CD14-positive monocyte (primary cell): ENCODE measurements around the gene PLCL2. TPM values are rescaled to one million over a fixed set of nuclear protein-coding genes. Genes with fewer than 3 reads are reported as not detected.

ENCODE experiments used
- DNase-seq, 3 donors: peaks; one replicate each; pipeline ENCODE4 v3.0.0-alpha.2; 2011 to 2022
- H2AFZ ChIP-seq: 2 replicates; pipeline ENCODE4 v1.6.0; 2012; ENCODE audit warnings: mild to moderate bottlenecking, low read depth, low read length, inconsistent platforms; ENCODE audit not compliant: insufficient read depth, poor library complexity, severe bottlenecking
- H3K27ac ChIP-seq, 2 donors: 1 replicate in 1 of 2; 2 replicates in 1 of 2; pipeline ENCODE4 v1.5.1; 2012 to 2013; ENCODE audit warnings: low read length in 2 of 2, control low read depth in 1 of 2, inconsistent platforms in 1 of 2, low read depth in 1 of 2, mild to moderate bottlenecking in 1 of 2
- H3K27me3 ChIP-seq, 2 donors: one replicate each; pipeline versions ENCODE4 v1.6.0 to v1.6.1; 2011 to 2013; ENCODE audit warnings: low read length in 2 of 2; ENCODE audit not compliant: control insufficient read depth in 2 of 2, insufficient read depth in 2 of 2
- H3K36me3 ChIP-seq, 2 donors: replicated peaks in 1 of 2; 1 replicate in 1 of 2; 2 replicates in 1 of 2; pipeline versions ENCODE4 v1.5.1 to v1.6.1; 2012 to 2013; ENCODE audit warnings: low read length in 2 of 2, control low read depth in 1 of 2, inconsistent platforms in 1 of 2, mild to moderate bottlenecking in 1 of 2; ENCODE audit not compliant: insufficient read depth in 2 of 2, control insufficient read depth in 1 of 2
- H3K4me1 ChIP-seq, 2 donors: 1 replicate in 1 of 2; 2 replicates in 1 of 2; pipeline versions ENCODE4 v1.5.1 to v1.6.1; 2012 to 2013; ENCODE audit warnings: low read length in 2 of 2, control low read depth in 1 of 2, inconsistent platforms in 1 of 2, mild to moderate bottlenecking in 1 of 2, moderate library complexity in 1 of 2; ENCODE audit not compliant: insufficient read depth in 2 of 2, control insufficient read depth in 1 of 2
- H3K4me2 ChIP-seq: replicated peaks from 2 replicates; pipeline ENCODE3; 2012; ENCODE audit warnings: low read length, moderate library complexity, mild to moderate bottlenecking; ENCODE audit not compliant: poor library complexity, severe bottlenecking; ENCODE audit errors: extremely low read depth
- H3K4me3 ChIP-seq, 3 experiments: fragments of 200-600 bp in 1 of 3; sonication (generic) in 1 of 3; replicated peaks in 1 of 3; 1 replicate in 2 of 3; 2 replicates in 1 of 3; pipeline ENCODE4 v1.5.1; 2011 to 2013; ENCODE audit warnings: low read length in 3 of 3, mild to moderate bottlenecking in 3 of 3, control low read depth in 2 of 3, low read depth in 2 of 3, inconsistent platforms in 1 of 3, moderate library complexity in 1 of 3
- H3K79me2 ChIP-seq: 2 replicates; pipeline ENCODE4 v1.6.0; 2012; ENCODE audit warnings: mild to moderate bottlenecking, control low read depth, inconsistent platforms, low read length, moderate library complexity; ENCODE audit not compliant: insufficient read depth
- H3K9ac ChIP-seq: 2 replicates; pipeline ENCODE4 v1.6.0; 2017; ENCODE audit warnings: low read length, mild to moderate bottlenecking; ENCODE audit not compliant: insufficient read depth, poor library complexity, severe bottlenecking
- H3K9me3 ChIP-seq, 2 donors: replicated peaks in 1 of 2; 1 replicate in 1 of 2; 2 replicates in 1 of 2; pipeline versions ENCODE4 v1.5.1 to v1.6.1; 2012 to 2013; ENCODE audit warnings: low read length in 2 of 2, control low read depth in 1 of 2; ENCODE audit not compliant: control insufficient read depth in 1 of 2, insufficient read depth in 1 of 2
- H4K20me1 ChIP-seq: 2 replicates; pipeline ENCODE4 v1.6.0; 2012; ENCODE audit warnings: mild to moderate bottlenecking, low read length, control low read depth, moderate library complexity; ENCODE audit not compliant: insufficient read depth
- H3K27ac Mint-ChIP-seq, 7 donors: one replicate each; pipeline ENCODE4 v1.8.0; 2020; ENCODE audit warnings: mild to moderate bottlenecking in 7 of 7, mixed read lengths in 7 of 7, moderate library complexity in 6 of 7, inconsistent platforms in 2 of 7
- H3K27me3 Mint-ChIP-seq, 3 donors: one replicate each; pipeline ENCODE4 v1.8.0; 2021 to 2022; ENCODE audit warnings: low read depth in 3 of 3, mild to moderate bottlenecking in 3 of 3, mixed read lengths in 3 of 3, moderate library complexity in 3 of 3, inconsistent platforms in 1 of 3
- H3K36me3 Mint-ChIP-seq, 2 donors: one replicate each; pipeline ENCODE4 v1.8.0; 2020; ENCODE audit warnings: mixed read lengths in 2 of 2, inconsistent platforms in 1 of 2, mild to moderate bottlenecking in 1 of 2
- H3K4me1 Mint-ChIP-seq: one replicate; pipeline ENCODE4 v1.8.0; 2020; ENCODE audit warnings: mild to moderate bottlenecking, mixed read lengths
- H3K4me3 Mint-ChIP-seq, 2 donors: one replicate each; pipeline ENCODE4 v1.8.0; 2020; ENCODE audit warnings: mild to moderate bottlenecking in 2 of 2, mixed read lengths in 2 of 2, moderate library complexity in 1 of 2
- H3K9me3 Mint-ChIP-seq, 7 donors: one replicate each; pipeline ENCODE4 v1.8.0; 2020 to 2022; ENCODE audit warnings: mixed read lengths in 7 of 7, mild to moderate bottlenecking in 6 of 7, moderate library complexity in 6 of 7, inconsistent platforms in 2 of 7
- WGBS: methylation state at CpG from one replicate; pipeline ENCODE4 v1.1.5; 2013; ENCODE audit warnings: missing lambda C conversion rate; ENCODE audit not compliant: insufficient coverage; 5-methylcytosine and 5-hydroxymethylcytosine counted together
- intact Hi-C, 2 donors: fragments of 100-400 bp; cut with micrococcal nuclease; formaldehyde crosslinking; loops; one replicate each; pipeline versions ENCODE4 v1.15.0 to v1.15.1; 2023
- polyA plus RNA-seq, 3 donors: library from polyadenylated mRNA; depleted of rRNA in 1 of 3; unstranded in 2 of 3; stranded (reverse) in 1 of 3; fragments of 300-500 nt in 2 of 3; fragments of >200 nt in 1 of 3; fragmentation: Illumina TruSeq in 2 of 3; gene quantifications; 1 replicate in 2 of 3; 2 replicates in 1 of 3; pipeline ENCODE4 v1.2.3, GENCODE V29; 2012 to 2021
- TF ChIP-seq, protein P1 (sequence below): fragments of 200-600 bp; IDR thresholded peaks from one replicate; pipeline ENCODE4 v1.8.0; 2022; ENCODE audit warnings: antibody characterized with exemption, mild to moderate bottlenecking

Gene PLCL2
- polyA plus RNA-seq, 3 donors, result 18.8 to 32.5 (median 26.8) TPM

DNA sequence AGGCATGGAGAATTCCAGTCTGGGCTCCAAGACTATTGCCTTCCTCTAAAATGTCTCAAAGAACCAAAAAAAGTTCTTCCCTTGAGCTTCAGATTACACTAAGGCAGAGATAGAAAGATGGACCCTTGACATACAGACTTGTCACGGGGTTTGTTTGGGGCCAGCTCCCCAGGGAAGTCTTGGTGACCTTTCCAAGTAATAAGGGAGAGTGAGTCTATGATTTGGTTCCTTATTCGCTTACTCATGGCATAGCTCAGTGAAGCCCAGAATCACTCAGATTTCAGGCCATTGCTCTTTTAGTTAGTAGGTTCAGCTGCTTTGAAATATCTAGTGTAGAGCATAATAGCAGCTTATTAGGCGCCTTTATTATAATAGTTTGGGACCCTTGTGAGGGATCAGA lies 90.3 kb downstream of the PLCL2 start:
- intact Hi-C loops, result no loop called here
- H3K27ac Mint-ChIP-seq, result peak overlapping the region in 1 of 7 donors; percentile 50
- Histone ChIP-seq H3K9ac (no peak overlapping the region), H3K4me2 (no peak overlapping the region), H3K36me3 (no peaks in the 10 kb centered on the region), H3K79me2 (peaks cover 73% of the 10 kb centered on the region), H3K27ac (no peak overlapping the region), H4K20me1 (peaks cover 73% of the 10 kb centered on the region), H2AFZ (no peak overlapping the region), H3K27me3 (no peaks in the 10 kb centered on the region), H3K4me3 (no peak overlapping the region), H3K4me1 (no peaks in the 10 kb centered on the region), H3K9me3 (no peaks in the 10 kb centered on the region)
- peaks cover 0 to 2% (median 2%) of the 10 kb centered on the region in 3 donors for H3K27me3 Mint-ChIP-seq
- TF ChIP-seq, protein P1, sequence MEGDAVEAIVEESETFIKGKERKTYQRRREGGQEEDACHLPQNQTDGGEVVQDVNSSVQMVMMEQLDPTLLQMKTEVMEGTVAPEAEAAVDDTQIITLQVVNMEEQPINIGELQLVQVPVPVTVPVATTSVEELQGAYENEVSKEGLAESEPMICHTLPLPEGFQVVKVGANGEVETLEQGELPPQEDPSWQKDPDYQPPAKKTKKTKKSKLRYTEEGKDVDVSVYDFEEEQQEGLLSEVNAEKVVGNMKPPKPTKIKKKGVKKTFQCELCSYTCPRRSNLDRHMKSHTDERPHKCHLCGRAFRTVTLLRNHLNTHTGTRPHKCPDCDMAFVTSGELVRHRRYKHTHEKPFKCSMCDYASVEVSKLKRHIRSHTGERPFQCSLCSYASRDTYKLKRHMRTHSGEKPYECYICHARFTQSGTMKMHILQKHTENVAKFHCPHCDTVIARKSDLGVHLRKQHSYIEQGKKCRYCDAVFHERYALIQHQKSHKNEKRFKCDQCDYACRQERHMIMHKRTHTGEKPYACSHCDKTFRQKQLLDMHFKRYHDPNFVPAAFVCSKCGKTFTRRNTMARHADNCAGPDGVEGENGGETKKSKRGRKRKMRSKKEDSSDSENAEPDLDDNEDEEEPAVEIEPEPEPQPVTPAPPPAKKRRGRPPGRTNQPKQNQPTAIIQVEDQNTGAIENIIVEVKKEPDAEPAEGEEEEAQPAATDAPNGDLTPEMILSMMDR, result no peak
- peaks cover 0 to 7% of the 10 kb centered on the region in 2 donors for H3K36me3 Mint-ChIP-seq
- peaks cover 1 to 21% (median 3%) of the 10 kb centered on the region in 7 donors for H3K9me3 Mint-ChIP-seq
- DNase-seq, result no peak
- 80% methylated on average over 3 of the region's 3 CpGs for whole genome bisulfite sequencing
- H3K4me3 Mint-ChIP-seq, result no peak overlapping the region
- peaks cover 21% of the 10 kb centered on the region for H3K4me1 Mint-ChIP-seq

DNA sequence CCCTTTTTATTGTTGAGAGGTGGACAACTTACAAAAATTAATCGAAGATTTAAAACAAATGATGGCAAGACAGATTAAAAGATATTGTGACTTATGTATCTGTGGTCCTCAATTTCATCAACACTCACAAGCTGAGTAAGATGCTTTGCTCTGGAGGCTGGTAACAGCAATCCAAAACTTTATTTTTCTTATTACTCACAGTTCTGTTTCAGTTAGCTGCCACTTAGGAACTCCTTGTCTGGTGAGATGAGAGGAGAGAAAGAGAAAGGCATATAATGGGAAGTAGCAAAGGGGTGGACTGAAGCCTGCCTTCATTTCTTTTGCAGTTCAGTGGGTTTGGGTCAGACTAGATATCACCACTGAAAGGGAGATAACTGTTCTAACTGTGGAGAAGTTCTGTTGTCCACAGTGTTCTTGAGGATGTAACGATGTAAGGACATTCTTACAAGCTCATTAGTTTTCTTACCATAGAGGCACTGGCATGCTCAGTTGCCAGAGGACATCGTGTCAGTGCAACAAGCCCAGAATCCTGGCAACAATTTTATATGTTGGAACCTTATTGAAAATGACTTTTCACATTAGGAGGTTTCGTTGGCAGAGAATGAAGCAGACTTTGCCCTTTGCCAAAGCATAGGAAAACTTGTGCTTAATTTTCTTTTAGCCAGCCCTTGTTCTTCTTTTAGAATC lies 93.6 kb downstream of the PLCL2 start:
- Histone ChIP-seq H3K9ac (no peak overlapping the region), H3K9me3 (no peaks in the 10 kb centered on the region), H2AFZ (no peak overlapping the region), H3K36me3 (no peaks in the 10 kb centered on the region), H3K4me2 (no peak overlapping the region), H3K79me2 (peaks cover 79% of the 10 kb centered on the region), H3K4me1 (no peaks in the 10 kb centered on the region), H3K4me3 (no peak overlapping the region), H3K27me3 (no peaks in the 10 kb centered on the region), H3K27ac (peak overlapping the region in 1 of 2 donors; percentile 1), H4K20me1 (peaks cover 85% of the 10 kb centered on the region)
- Mint-ChIP-seq H3K4me1 (peaks cover 29% of the 10 kb centered on the region), H3K27ac (peak overlapping the region in 2 of 7 donors; percentile 3 to 57), H3K27me3 (peaks cover 0 to 2% (median 2%) of the 10 kb centered on the region in 3 donors), H3K4me3 (no peak overlapping the region), H3K9me3 (peaks cover 0 to 10% (median 3%) of the 10 kb centered on the region in 7 donors), H3K36me3 (peaks cover 2 to 7% of the 10 kb centered on the region in 2 donors)
- TF ChIP-seq, protein P1, result no peak
- no peak for DNase-seq
- 100% methylated on average over 1 of the region's 4 CpGs for WGBS
- intact Hi-C loops, result no loop called here
